HepG2 (cell line): Measurements from ENCODE around the gene RAB43. TPM values are rescaled to one million over a fixed set of nuclear protein-coding genes. Genes with fewer than 3 reads are reported as not detected.
A peak's percentile ranks its signal among the peaks of the same experiment; 100 is the strongest.

ENCODE experiments used
- ATF6 ChIP-seq: sonication (generic); formaldehyde crosslinking; conservative IDR thresholded peaks from 2 replicates; pipeline ENCODE4 v1.4.0; 2020; ENCODE audit warnings: missing genetic modification reagents
- E2F5 ChIP-seq: sonication (generic); formaldehyde crosslinking; conservative IDR thresholded peaks from 2 replicates; pipeline ENCODE4 v1.4.0; 2020; ENCODE audit warnings: missing genetic modification reagents
- HNF4G ChIP-seq, 2 experiments: sonication (generic) in 1 of 2; formaldehyde crosslinking in 1 of 2; IDR thresholded peaks; 2 replicates each; pipeline versions ENCODE4 v1.4.0 to v1.6.1; 2011 to 2020; ENCODE audit warnings: borderline replicate concordance in 2 of 2, low read depth in 2 of 2, mild to moderate bottlenecking in 2 of 2, low read length in 1 of 2, missing genetic modification reagents in 1 of 2, moderate library complexity in 1 of 2
- PHF5A ChIP-seq: IDR thresholded peaks from one replicate; pipeline ENCODE4 v1.6.1; 2018; ENCODE audit warnings: low read depth, missing genetic modification reagents; ENCODE audit not compliant: unreplicated experiment
- SMYD3 ChIP-seq: sonication (generic); formaldehyde crosslinking; IDR thresholded peaks from 2 replicates; pipeline ENCODE4 v1.8.1; 2023; ENCODE audit warnings: mild to moderate bottlenecking, missing genetic modification reagents
- TFAP4 ChIP-seq: sonication (generic); IDR thresholded peaks from 2 replicates; pipeline ENCODE4 v1.6.1; 2016; ENCODE audit warnings: low read depth, borderline replicate concordance
- ZBTB42 ChIP-seq: sonication (generic); formaldehyde crosslinking; IDR thresholded peaks from 2 replicates; pipeline ENCODE4 v1.5.0; 2020; ENCODE audit warnings: mild to moderate bottlenecking, missing genetic modification reagents
- ZFP1 ChIP-seq: IDR thresholded peaks from 2 replicates; pipeline ENCODE4 v1.6.1; 2016
- ZNF792 ChIP-seq: IDR thresholded peaks from 2 replicates; pipeline ENCODE4 v1.6.1; 2016
- polyA plus RNA-seq, 8 experiments: library from polyadenylated mRNA; depleted of rRNA in 3 of 8; stranded (reverse) in 7 of 8; unstranded in 1 of 8; fragments of >200 nt; fragmentation: Illumina TruSeq in 4 of 8; extraction: Trizol in 4 of 8; gene quantifications; 2 replicates each; pipeline versions ENCODE4 v1.2.1 to v1.2.3, GENCODE V29; 2011 to 2016; ENCODE audit warnings: low read depth in 4 of 8, missing spikeins in 1 of 8, mixed read lengths in 1 of 8; ENCODE audit not compliant: insufficient read depth in 1 of 8
- total RNA-seq, 5 experiments: library from RNA; depleted of rRNA; stranded (reverse); fragments of >200 nt; fragmentation: Illumina TruSeq; extraction: Trizol; gene quantifications; 2 replicates each; pipeline ENCODE4 v1.2.3, GENCODE V29; 2016; ENCODE audit warnings: low read depth in 1 of 5
- TF ChIP-seq, protein P1 (sequence below): sonication (generic); formaldehyde crosslinking; IDR thresholded peaks from 2 replicates; pipeline ENCODE4 v1.5.1; 2020; ENCODE audit warnings: missing genetic modification reagents, mild to moderate bottlenecking, borderline replicate concordance
- TF ChIP-seq, protein P2 (sequence below): IDR thresholded peaks from 2 replicates; pipeline ENCODE4 v1.6.1; 2016; ENCODE audit warnings: low read depth, missing genetic modification reagents, missing compliant biosample characterization
- TF ChIP-seq, protein P3 (sequence below): sonication (generic); formaldehyde crosslinking; IDR thresholded peaks from 2 replicates; pipeline ENCODE4 v1.4.0; 2020; ENCODE audit warnings: missing genetic modification reagents
- TF ChIP-seq, protein P4 (sequence below): sonication (generic); formaldehyde crosslinking; IDR thresholded peaks from 2 replicates; pipeline ENCODE4 v1.4.0; 2020; ENCODE audit warnings: missing genetic modification reagents

The RAB43 gene
- total and polyA plus RNA-seq, 2 of the 13 experiments (the other 11 are each of a cell fraction or from before 2014, with no cell fraction given): 11.8 to 18.4 TPM

- TF ChIP-seq, protein P1, sequence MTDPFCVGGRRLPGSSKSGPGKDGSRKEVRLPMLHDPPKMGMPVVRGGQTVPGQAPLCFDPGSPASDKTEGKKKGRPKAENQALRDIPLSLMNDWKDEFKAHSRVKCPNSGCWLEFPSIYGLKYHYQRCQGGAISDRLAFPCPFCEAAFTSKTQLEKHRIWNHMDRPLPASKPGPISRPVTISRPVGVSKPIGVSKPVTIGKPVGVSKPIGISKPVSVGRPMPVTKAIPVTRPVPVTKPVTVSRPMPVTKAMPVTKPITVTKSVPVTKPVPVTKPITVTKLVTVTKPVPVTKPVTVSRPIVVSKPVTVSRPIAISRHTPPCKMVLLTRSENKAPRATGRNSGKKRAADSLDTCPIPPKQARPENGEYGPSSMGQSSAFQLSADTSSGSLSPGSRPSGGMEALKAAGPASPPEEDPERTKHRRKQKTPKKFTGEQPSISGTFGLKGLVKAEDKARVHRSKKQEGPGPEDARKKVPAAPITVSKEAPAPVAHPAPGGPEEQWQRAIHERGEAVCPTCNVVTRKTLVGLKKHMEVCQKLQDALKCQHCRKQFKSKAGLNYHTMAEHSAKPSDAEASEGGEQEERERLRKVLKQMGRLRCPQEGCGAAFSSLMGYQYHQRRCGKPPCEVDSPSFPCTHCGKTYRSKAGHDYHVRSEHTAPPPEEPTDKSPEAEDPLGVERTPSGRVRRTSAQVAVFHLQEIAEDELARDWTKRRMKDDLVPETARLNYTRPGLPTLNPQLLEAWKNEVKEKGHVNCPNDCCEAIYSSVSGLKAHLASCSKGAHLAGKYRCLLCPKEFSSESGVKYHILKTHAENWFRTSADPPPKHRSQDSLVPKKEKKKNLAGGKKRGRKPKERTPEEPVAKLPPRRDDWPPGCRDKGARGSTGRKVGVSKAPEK: no peak
- TF ChIP-seq HNF4G (IDR thresholded peaks at IDR 0.05; ENCODE audit: borderline replicate concordance, low read depth, low read length) (no peak), HNF4G (CRISPR knock-in tag; IDR thresholded peaks at IDR 0.05; ENCODE audit: borderline replicate concordance, low read depth) (no peak), TFAP4 (0 out of 2 replicates have a peak, but pooled peaks have one; percentile 22), ZBTB42 (no peak), SMYD3 (CRISPR knock-in tag) (no peak), PHF5A (CRISPR knock-in tag) (no peak), ZFP1 (no peak), E2F5 (CRISPR knock-in tag) (no peak), ATF6 (CRISPR knock-in tag) (no peak), ZNF792 (CRISPR knock-in tag) (no peak)
- TF ChIP-seq, protein P2, sequence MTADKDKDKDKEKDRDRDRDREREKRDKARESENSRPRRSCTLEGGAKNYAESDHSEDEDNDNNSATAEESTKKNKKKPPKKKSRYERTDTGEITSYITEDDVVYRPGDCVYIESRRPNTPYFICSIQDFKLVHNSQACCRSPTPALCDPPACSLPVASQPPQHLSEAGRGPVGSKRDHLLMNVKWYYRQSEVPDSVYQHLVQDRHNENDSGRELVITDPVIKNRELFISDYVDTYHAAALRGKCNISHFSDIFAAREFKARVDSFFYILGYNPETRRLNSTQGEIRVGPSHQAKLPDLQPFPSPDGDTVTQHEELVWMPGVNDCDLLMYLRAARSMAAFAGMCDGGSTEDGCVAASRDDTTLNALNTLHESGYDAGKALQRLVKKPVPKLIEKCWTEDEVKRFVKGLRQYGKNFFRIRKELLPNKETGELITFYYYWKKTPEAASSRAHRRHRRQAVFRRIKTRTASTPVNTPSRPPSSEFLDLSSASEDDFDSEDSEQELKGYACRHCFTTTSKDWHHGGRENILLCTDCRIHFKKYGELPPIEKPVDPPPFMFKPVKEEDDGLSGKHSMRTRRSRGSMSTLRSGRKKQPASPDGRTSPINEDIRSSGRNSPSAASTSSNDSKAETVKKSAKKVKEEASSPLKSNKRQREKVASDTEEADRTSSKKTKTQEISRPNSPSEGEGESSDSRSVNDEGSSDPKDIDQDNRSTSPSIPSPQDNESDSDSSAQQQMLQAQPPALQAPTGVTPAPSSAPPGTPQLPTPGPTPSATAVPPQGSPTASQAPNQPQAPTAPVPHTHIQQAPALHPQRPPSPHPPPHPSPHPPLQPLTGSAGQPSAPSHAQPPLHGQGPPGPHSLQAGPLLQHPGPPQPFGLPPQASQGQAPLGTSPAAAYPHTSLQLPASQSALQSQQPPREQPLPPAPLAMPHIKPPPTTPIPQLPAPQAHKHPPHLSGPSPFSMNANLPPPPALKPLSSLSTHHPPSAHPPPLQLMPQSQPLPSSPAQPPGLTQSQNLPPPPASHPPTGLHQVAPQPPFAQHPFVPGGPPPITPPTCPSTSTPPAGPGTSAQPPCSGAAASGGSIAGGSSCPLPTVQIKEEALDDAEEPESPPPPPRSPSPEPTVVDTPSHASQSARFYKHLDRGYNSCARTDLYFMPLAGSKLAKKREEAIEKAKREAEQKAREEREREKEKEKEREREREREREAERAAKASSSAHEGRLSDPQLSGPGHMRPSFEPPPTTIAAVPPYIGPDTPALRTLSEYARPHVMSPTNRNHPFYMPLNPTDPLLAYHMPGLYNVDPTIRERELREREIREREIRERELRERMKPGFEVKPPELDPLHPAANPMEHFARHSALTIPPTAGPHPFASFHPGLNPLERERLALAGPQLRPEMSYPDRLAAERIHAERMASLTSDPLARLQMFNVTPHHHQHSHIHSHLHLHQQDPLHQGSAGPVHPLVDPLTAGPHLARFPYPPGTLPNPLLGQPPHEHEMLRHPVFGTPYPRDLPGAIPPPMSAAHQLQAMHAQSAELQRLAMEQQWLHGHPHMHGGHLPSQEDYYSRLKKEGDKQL (CRISPR knock-in tag): peak; percentile 31; the same call in 1 of the 2 replicates
- TF ChIP-seq, protein P3, sequence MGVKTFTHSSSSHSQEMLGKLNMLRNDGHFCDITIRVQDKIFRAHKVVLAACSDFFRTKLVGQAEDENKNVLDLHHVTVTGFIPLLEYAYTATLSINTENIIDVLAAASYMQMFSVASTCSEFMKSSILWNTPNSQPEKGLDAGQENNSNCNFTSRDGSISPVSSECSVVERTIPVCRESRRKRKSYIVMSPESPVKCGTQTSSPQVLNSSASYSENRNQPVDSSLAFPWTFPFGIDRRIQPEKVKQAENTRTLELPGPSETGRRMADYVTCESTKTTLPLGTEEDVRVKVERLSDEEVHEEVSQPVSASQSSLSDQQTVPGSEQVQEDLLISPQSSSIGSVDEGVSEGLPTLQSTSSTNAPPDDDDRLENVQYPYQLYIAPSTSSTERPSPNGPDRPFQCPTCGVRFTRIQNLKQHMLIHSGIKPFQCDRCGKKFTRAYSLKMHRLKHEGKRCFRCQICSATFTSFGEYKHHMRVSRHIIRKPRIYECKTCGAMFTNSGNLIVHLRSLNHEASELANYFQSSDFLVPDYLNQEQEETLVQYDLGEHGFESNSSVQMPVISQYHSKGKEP (CRISPR knock-in tag): no peak
- TF ChIP-seq, protein P4, sequence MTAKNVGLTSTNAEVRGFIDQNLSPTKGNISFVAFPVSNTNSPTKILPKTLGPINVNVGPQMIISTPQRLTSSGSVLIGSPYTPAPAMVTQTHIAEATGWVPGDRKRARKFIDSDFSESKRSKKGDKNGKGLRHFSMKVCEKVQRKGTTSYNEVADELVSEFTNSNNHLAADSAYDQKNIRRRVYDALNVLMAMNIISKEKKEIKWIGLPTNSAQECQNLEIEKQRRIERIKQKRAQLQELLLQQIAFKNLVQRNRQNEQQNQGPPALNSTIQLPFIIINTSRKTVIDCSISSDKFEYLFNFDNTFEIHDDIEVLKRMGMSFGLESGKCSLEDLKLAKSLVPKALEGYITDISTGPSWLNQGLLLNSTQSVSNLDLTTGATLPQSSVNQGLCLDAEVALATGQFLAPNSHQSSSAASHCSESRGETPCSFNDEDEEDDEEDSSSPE (CRISPR knock-in tag): no peak
Observed at GRCh38 chr3:129054605-129055104, 66.9 kb downstream of the RAB43 start (continued).
